Esophagus squamous epithelium (tissue), 4 donors: ENCODE data around the gene IL1R1.

Experiments used
- CTCF ChIP-seq, 6 experiments: fragments of 450-650 bp in 4 of 6; fragments of 200-600 bp in 2 of 6; sonication (generic) in 2 of 6; IDR thresholded peaks; one replicate each; pipeline ENCODE4 v1.5.1; 2016 to 2019; ENCODE audit warnings: antibody characterized with exemption in 6 of 6, mild to moderate bottlenecking in 4 of 6, moderate library complexity in 4 of 6
- POLR2A ChIP-seq, 4 donors: fragments of 450-650 bp; IDR thresholded peaks; one replicate each; pipeline ENCODE4 v1.6.1; 2017; ENCODE audit warnings: antibody characterized with exemption in 4 of 4, mild to moderate bottlenecking in 4 of 4, moderate library complexity in 3 of 4

DNA sequence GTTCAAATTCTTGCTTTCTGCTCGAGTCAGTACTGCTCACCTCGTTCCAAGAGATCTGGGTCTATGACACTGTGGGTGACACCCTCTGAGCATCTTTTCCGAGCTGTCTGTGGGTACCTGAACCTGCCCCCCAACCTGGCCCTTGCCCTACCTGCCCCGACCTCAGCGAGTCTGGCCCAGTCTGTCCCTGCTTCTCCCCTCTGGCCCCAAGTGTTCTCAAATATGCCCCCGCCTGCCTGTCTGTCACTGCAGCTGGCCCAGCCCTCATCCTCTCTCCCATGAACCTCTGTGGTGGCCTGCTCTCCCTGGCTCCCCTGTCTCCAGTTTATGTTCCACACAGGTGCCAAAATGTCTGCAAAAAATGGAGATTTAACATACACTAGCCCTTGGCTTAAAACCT lies 11.8 kb downstream of the IL1R1 start:
- TF ChIP-seq CTCF (IDR thresholded peaks at IDR 0.05): no peak
- no peak for TF ChIP-seq POLR2A (IDR thresholded peaks at IDR 0.05)
